Stomach (tissue), 9 donors: ENCODE data around the gene CNTN5. TPM values are rescaled to one million over a fixed set of nuclear protein-coding genes. Genes with fewer than 3 reads are reported as not detected.

Experiments
- DNase-seq, 2 donors: peaks; one replicate each; pipeline versions ENCODE4 v3.0.0 to v3.0.0-alpha.2; 2013 to 2019
- H3K27ac ChIP-seq, 5 donors: fragments of 200-600 bp in 4 of 5; sonication (generic) in 4 of 5; one replicate each; pipeline ENCODE4 v1.5.1; 2013 to 2019; ENCODE audit warnings: mild to moderate bottlenecking in 1 of 5, moderate library complexity in 1 of 5
- H3K27me3 ChIP-seq, 3 donors: fragments of 200-600 bp; sonication (generic); one replicate each; pipeline ENCODE4 v1.5.1; 2017 to 2019; ENCODE audit warnings: mixed run types in 1 of 3
- H3K36me3 ChIP-seq, 4 donors: fragments of 200-600 bp; sonication (generic); 1 replicate in 3 of 4; 2 replicates in 1 of 4; pipeline ENCODE4 v1.5.1; 2016 to 2019
- H3K4me1 ChIP-seq, 4 donors: fragments of 200-600 bp; sonication (generic); one replicate each; pipeline ENCODE4 v1.5.1; 2016 to 2019
- H3K4me3 ChIP-seq, 4 donors: fragments of 200-600 bp; sonication (generic) in 3 of 4; one replicate each; pipeline ENCODE4 v1.5.1; 2016 to 2019; ENCODE audit warnings: mild to moderate bottlenecking in 1 of 4
- H3K9me3 ChIP-seq, 4 donors: fragments of 200-600 bp; sonication (generic); one replicate each; pipeline ENCODE4 v1.5.1; 2016 to 2019
- EP300 ChIP-seq: sonication (generic); formaldehyde crosslinking; IDR thresholded peaks from one replicate; pipeline ENCODE4 v1.6.1; 2017; ENCODE audit warnings: antibody characterized with exemption
- POLR2A ChIP-seq, 4 donors: fragments of 450-650 bp; IDR thresholded peaks; one replicate each; pipeline ENCODE4 v1.6.1; 2016; ENCODE audit warnings: antibody characterized with exemption in 4 of 4, control low read depth in 2 of 4, mild to moderate bottlenecking in 1 of 4, moderate library complexity in 1 of 4
- POLR2AphosphoS5 ChIP-seq, 3 donors: sonication (generic); formaldehyde crosslinking; IDR thresholded peaks; one replicate each; pipeline ENCODE4 v1.6.1; 2016; ENCODE audit warnings: antibody characterized with exemption in 3 of 3
- WGBS, 5 donors: extraction: QIAGEN DNeasy Blood & Tissue Kit in 3 of 5; methylation state at CpG; one replicate each; pipeline versions ENCODE4 v1.1.5 to v1.1.7; 2013 to 2018; 5-methylcytosine and 5-hydroxymethylcytosine counted together
- intact Hi-C: fragments of 100-400 bp; cut with DNase I; formaldehyde crosslinking; loops from one replicate; pipeline ENCODE4 v1.15.1; 2023; ENCODE audit warnings: low total_unique reads
- polyA plus RNA-seq, 3 donors: library from polyadenylated mRNA; stranded (reverse); fragments of 200-250 nt; gene quantifications; one replicate each; pipeline ENCODE4 v1.2.3, GENCODE V29; 2013
- total RNA-seq, 5 donors: library from RNA; depleted of rRNA; stranded (reverse); fragments of >200 nt; gene quantifications; one replicate each; pipeline versions ENCODE4 v1.1.0 to v1.2.3, GENCODE V29; 2014 to 2016
- TF ChIP-seq, protein P1 (sequence below), 7 experiments: fragments of 450-650 bp in 4 of 7; fragments of 200-600 bp in 3 of 7; sonication (generic) in 3 of 7; IDR thresholded peaks; one replicate each; pipeline ENCODE4 v1.5.1; 2016 to 2019; ENCODE audit warnings: antibody characterized with exemption in 7 of 7, control low read depth in 2 of 7, mild to moderate bottlenecking in 1 of 7
- donor health status: healthy with polysubstance abuse.
- donor health status: Bipolar disorder and iron deficiency.
- donor health status: healthy.

Gene CNTN5
- total and polyA plus RNA-seq, 8 donors = 0.05 to 9.9 TPM; not detected in 6

DNA sequence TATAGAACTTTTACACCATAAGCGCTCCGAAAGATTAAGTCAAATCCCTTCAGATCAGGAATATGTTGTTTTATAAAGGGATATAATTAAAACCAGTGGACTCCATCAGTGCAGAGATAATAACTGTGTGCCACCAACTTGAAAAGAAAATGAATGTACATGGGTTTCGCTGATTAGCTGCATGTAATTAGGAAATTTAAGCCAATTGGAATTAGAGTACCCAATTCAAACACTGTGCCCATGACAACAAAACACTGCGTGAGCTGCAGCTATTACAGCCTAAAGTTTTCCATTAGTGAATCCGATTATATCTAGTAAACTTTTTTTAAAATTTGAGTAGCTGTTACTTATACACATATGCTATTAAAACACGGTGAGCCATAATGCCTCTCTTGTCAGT lies 1274.0 kb downstream of the CNTN5 start:
- Histone ChIP-seq H3K4me1 (no peaks in the 10 kb centered on the region), H3K4me3 (no peak overlapping the region), H3K36me3 (no peaks in the 10 kb centered on the region), H3K27ac (no peak overlapping the region), H3K27me3 (no peaks in the 10 kb centered on the region), H3K9me3 (no peaks in the 10 kb centered on the region)
- intact Hi-C loops = no loop called here
- WGBS, 5 donors = 77 to 91% (median 82%) methylated on average over 6 of the region's 6 CpGs
- TF ChIP-seq POLR2AphosphoS5 (IDR thresholded peaks at IDR 0.05) (no peak), POLR2A (IDR thresholded peaks at IDR 0.05) (no peak), EP300 (no peak)
- TF ChIP-seq, protein P1, sequence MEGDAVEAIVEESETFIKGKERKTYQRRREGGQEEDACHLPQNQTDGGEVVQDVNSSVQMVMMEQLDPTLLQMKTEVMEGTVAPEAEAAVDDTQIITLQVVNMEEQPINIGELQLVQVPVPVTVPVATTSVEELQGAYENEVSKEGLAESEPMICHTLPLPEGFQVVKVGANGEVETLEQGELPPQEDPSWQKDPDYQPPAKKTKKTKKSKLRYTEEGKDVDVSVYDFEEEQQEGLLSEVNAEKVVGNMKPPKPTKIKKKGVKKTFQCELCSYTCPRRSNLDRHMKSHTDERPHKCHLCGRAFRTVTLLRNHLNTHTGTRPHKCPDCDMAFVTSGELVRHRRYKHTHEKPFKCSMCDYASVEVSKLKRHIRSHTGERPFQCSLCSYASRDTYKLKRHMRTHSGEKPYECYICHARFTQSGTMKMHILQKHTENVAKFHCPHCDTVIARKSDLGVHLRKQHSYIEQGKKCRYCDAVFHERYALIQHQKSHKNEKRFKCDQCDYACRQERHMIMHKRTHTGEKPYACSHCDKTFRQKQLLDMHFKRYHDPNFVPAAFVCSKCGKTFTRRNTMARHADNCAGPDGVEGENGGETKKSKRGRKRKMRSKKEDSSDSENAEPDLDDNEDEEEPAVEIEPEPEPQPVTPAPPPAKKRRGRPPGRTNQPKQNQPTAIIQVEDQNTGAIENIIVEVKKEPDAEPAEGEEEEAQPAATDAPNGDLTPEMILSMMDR (IDR thresholded peaks at IDR 0.05) = no peak
- DNase-seq = no peak

DNA sequence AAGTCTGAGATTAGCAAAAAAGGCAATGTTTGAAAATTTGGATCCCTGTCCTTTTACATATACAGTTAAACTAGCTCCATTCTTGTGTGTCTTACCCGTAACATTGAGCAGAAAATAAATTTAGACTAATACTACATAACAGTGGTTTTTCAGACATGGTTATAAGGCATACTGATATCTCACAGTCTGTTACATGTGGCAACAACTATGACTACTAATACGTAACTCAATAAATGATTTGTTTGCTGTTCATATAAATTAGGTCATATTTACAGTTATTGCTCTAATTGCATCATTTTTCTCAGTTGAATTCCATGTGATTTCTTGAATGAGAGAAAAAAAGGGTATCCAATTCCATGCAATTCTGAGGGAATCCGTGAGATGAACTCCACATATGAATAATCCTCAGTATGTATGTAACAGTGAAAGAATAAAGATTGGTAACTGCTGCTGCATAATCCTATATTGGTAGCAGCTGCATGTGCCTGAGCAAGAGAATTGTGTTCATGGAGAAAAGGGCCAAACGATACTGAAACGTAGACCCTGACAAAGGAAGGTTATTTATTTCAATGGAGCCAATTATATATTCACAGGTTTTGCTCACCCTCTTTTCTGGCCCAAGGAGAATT lies 1275.4 kb downstream of the CNTN5 start:
- Histone ChIP-seq H3K9me3 (no peaks in the 10 kb centered on the region), H3K27ac (no peak overlapping the region), H3K4me3 (no peak overlapping the region), H3K36me3 (no peaks in the 10 kb centered on the region), H3K4me1 (no peaks in the 10 kb centered on the region), H3K27me3 (no peaks in the 10 kb centered on the region)
- WGBS, 5 donors = 38 to 86% (median 61%) methylated on average over 5 of the region's 5 CpGs
- intact Hi-C loops = no loop called here
- no peak for DNase-seq
- TF ChIP-seq EP300 (no peak), POLR2AphosphoS5 (IDR thresholded peaks at IDR 0.05) (no peak), POLR2A (IDR thresholded peaks at IDR 0.05) (no peak)
- TF ChIP-seq, protein P1 (IDR thresholded peaks at IDR 0.05) = no peak

DNA sequence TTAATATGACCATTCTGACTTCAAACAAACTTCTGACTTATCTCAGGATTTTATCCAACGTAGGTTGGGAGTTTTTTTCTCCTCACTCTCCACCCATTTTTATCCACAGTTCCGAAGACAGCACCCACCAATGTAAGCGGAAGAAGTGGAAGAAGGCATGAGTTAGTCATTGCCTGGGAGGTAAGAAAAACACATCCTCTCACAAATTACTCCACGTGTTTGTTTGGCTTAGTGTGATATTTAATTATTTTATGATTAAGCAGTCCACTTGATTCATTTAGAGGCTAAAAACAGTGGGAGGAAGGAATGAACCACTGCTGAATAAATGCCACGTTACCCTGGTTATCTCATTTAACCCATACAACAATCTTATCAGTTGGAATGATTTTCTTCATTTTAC lies 1276.8 kb downstream of the CNTN5 start:
- intact Hi-C loops = no loop called here
- no peak overlapping the region for H3K4me3 ChIP-seq
- no peaks in the 10 kb centered on the region for H3K9me3 ChIP-seq
- DNase-seq = no peak
- H3K27me3 ChIP-seq = no peaks in the 10 kb centered on the region
- TF ChIP-seq, protein P1 (IDR thresholded peaks at IDR 0.05) = no peak
- TF ChIP-seq EP300 (no peak), POLR2AphosphoS5 (IDR thresholded peaks at IDR 0.05) (no peak), POLR2A (IDR thresholded peaks at IDR 0.05) (no peak)
- 50 to 62% (median 57%) methylated on average over 5 of the region's 5 CpGs for WGBS, 5 donors
- H3K27ac ChIP-seq = no peak overlapping the region
- H3K4me1 ChIP-seq = no peaks in the 10 kb centered on the region
- no peaks in the 10 kb centered on the region for H3K36me3 ChIP-seq

DNA sequence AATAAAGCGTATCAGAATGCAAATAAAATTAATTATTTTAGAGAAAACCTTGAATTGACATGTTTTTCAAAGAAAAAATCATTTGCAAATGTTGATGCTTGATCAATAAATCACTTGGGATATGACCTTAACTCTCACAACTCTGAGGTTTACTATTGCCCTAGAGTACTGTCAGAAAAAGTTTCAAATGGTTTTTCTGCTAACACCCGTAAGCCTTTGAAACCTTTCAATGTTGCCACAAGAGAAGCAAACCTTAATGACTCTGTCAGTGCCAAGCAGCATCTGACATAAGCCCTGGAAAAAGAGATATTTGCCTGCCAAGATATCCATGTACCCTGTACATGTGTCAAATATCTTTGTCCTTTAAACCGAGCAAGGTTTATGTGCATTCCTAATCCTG lies 1282.1 kb downstream of the CNTN5 start:
- no peak overlapping the region for H3K27ac ChIP-seq
- no peaks in the 10 kb centered on the region for H3K36me3 ChIP-seq
- no peaks in the 10 kb centered on the region for H3K27me3 ChIP-seq
- H3K4me1 ChIP-seq = no peaks in the 10 kb centered on the region
- intact Hi-C loops = no loop called here
- no peak for TF ChIP-seq EP300
- no peak for TF ChIP-seq POLR2A (IDR thresholded peaks at IDR 0.05)
- TF ChIP-seq, protein P1 (IDR thresholded peaks at IDR 0.05) = no peak
- no peak for TF ChIP-seq POLR2AphosphoS5 (IDR thresholded peaks at IDR 0.05)
- no peaks in the 10 kb centered on the region for H3K9me3 ChIP-seq
- no peak for DNase-seq
- H3K4me3 ChIP-seq = no peak overlapping the region
- 59 to 76% (median 67%) methylated on average over 3 of the region's 3 CpGs for WGBS, 5 donors
